Measurements from ENCODE around the gene ARSD.
"Not testable (repeated sequence)": the region's sequence is repeated elsewhere in the genome, so short reads cannot be mapped to it uniquely, and the experiment has no call there.

ARSD gene

GRCh38 chrX:2890536-2891460 lies 38.3 kb downstream of the ARSD start:
- not testable (repeated sequence) for DNase-seq

GRCh38 chrX:2889706-2890490 lies 39.2 kb downstream of the ARSD start:
- DNase-seq, result peak; percentile 28

GRCh38 chrX:2889045-2889605 lies 40.0 kb downstream of the ARSD start:
- DNase-seq, result no peak

- no peak for DNase-seq
These were observed 40.8 kb downstream of the ARSD start for GRCh38 chrX:2888309-2888708.

- DNase-seq, result no peak
These were observed 45.4 kb downstream of the ARSD start for GRCh38 chrX:2883770-2884169.

GRCh38 chrX:2879670-2880069 lies 49.5 kb downstream of the ARSD start:
- DNase-seq, result no peak

- no peak for DNase-seq
These were observed 50.6 kb downstream of the ARSD start for GRCh38 chrX:2878563-2878962.

- peak; percentile 9 for DNase-seq
These were observed 53.2 kb downstream of the ARSD start for GRCh38 chrX:2875798-2876399.

- no peak for DNase-seq
These were observed 54.0 kb downstream of the ARSD start for GRCh38 chrX:2875136-2875481.

- DNase-seq, result no peak
These were observed 54.7 kb downstream of the ARSD start for GRCh38 chrX:2874222-2875135.

- no peak for DNase-seq
These were observed 56.4 kb downstream of the ARSD start for GRCh38 chrX:2872671-2873277.

- DNase-seq, result no peak
These were observed 57.3 kb downstream of the ARSD start for GRCh38 chrX:2871831-2872230.

GRCh38 chrX:2870650-2871049 lies 58.5 kb downstream of the ARSD start:
- no peak for DNase-seq

- no peak for DNase-seq
These were observed 61.9 kb downstream of the ARSD start for GRCh38 chrX:2867206-2867605.

GRCh38 chrX:2863646-2864045 lies 65.5 kb downstream of the ARSD start:
- peak; percentile 61 for DNase-seq

- no peak for DNase-seq
These were observed 66.7 kb downstream of the ARSD start for GRCh38 chrX:2862404-2862803.

GRCh38 chrX:2859197-2859797 lies 69.8 kb downstream of the ARSD start:
- no peak for DNase-seq

GRCh38 chrX:2857566-2857965 lies 71.6 kb downstream of the ARSD start:
- no peak for DNase-seq

GRCh38 chrX:2855761-2856160 lies 73.4 kb downstream of the ARSD start:
- no peak for DNase-seq

- no peak for DNase-seq
These were observed 74.2 kb downstream of the ARSD start for GRCh38 chrX:2854918-2855317.
